ENCODE results near the gene C14orf132. TPM values are rescaled to one million over a fixed set of nuclear protein-coding genes. Genes with fewer than 3 reads are reported as not detected.

The C14orf132 gene
- total RNA-seq, 1 donor from 2014 or later, result 12.0 TPM

DNA sequence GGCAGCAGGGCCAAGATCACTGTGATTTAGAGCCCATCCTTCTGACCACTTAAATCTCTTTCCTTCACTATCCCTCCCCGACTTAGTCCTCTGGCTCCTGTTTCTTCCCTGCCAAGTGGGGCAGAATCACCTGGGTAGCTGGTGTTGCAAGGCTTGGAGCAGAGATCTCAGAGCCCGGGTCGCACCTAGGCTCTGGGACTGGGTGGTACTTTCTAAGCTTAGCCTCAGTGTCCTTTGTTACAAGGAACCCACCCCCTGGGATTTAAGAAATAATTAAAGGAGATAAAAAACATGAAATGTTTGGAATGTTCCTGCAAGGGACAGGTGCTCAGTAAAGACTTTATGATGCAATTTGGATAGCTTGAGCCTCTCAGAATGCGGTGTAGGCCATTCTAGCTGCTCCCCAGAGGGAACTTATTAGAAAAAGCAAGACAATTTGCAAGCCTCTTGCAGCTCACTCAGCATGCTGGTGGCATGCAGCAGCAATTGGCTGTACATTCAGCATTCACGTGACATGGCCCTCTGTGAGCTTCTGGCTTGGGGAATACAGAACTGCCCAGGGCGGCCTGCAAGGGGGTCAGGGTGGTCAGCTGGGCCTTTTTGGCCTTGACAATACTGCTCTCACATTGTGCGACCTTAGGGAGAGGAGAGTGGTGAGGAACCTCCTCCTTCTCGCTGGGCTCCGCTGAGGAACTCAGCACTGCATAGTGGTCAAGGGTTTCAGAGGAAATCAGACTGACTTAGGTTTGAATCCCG is 16.8 kb downstream of the C14orf132 start:
- intact Hi-C loops (cut with DNase I), result no loop called here

DNA sequence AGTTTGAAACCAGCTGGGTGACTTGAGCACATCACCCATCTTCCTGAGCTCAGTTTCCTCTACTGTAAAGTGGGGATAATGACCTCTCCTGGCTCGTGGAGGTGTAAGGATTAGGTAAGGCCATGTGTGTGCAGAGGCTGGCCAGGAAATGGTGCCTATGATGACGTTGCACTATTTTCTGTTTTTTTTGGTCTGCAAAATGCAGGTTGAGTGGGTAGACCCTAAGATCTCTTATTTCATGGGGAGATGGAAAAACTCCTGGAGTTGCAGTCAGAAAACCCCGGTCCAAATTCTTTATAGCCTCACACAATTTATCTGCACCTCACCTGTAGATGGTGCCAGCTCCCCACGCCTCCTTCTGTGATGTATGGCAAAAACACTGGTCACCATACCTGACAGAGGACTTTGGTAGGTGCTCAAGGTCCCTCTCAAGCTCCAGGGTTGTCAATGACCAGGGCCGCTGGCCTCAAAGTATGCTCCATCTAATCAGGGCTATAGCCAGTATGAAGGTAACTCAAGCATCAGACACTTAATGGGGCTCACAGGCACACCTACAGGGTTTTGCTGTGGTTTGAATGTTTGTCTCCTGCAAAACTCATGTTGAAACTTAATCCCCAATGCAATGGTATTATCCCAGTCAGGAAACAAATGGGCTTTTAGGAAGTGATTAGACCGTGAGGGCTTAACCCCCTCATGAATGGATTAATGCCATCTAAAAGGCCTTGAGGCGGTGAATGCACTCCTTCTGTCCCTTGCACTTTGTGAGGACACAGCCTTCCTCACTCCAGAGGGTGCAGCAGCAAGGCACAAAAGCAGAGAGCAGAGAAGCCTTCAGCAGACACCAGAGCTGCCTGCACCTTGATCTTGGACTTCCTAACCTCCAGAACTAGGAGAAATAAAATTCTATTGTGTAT is 17.6 kb downstream of the C14orf132 start:
- TF ChIP-seq POLR2AphosphoS5 (IDR thresholded peaks at IDR 0.05; ENCODE audit: insufficient read depth in 1 of 2, low read depth in 1 of 2), result no peak
- TF ChIP-seq, protein P1, sequence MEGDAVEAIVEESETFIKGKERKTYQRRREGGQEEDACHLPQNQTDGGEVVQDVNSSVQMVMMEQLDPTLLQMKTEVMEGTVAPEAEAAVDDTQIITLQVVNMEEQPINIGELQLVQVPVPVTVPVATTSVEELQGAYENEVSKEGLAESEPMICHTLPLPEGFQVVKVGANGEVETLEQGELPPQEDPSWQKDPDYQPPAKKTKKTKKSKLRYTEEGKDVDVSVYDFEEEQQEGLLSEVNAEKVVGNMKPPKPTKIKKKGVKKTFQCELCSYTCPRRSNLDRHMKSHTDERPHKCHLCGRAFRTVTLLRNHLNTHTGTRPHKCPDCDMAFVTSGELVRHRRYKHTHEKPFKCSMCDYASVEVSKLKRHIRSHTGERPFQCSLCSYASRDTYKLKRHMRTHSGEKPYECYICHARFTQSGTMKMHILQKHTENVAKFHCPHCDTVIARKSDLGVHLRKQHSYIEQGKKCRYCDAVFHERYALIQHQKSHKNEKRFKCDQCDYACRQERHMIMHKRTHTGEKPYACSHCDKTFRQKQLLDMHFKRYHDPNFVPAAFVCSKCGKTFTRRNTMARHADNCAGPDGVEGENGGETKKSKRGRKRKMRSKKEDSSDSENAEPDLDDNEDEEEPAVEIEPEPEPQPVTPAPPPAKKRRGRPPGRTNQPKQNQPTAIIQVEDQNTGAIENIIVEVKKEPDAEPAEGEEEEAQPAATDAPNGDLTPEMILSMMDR (IDR thresholded peaks at IDR 0.05), result no peak
- no peak for TF ChIP-seq POLR2A (IDR thresholded peaks at IDR 0.05)
- no peaks in the 10 kb centered on the region for H3K36me3 ChIP-seq
- H3K27me3 ChIP-seq, result no peaks in the 10 kb centered on the region
- H3K27ac ChIP-seq, result no peak overlapping the region
- H3K4me1 ChIP-seq, result peaks cover 38% of the 10 kb centered on the region
- peak; percentile 64 to 67 for DNase-seq (ENCODE audit: extremely low spot score in 2 of 2)
- no peak overlapping the region for H3K4me3 ChIP-seq
- intact Hi-C loops (cut with DNase I), result no loop called here
- H3K9me3 ChIP-seq, result no peaks in the 10 kb centered on the region

More for the DNA sequence above, 16.8 kb downstream of the C14orf132 start:
- Histone ChIP-seq H3K4me1 (peaks cover 44% of the 10 kb centered on the region), H3K36me3 (no peaks in the 10 kb centered on the region), H3K9me3 (no peaks in the 10 kb centered on the region), H3K27ac (peak overlapping the region; percentile 32), H3K27me3 (no peaks in the 10 kb centered on the region), H3K4me3 (no peak overlapping the region)
- TF ChIP-seq POLR2A (IDR thresholded peaks at IDR 0.05), result no peak
- TF ChIP-seq, protein P1 (IDR thresholded peaks at IDR 0.05), result no peak
- no peak for TF ChIP-seq POLR2AphosphoS5 (IDR thresholded peaks at IDR 0.05; ENCODE audit: insufficient read depth in 1 of 2, low read depth in 1 of 2)
- peak; percentile 54 to 64 for DNase-seq (ENCODE audit: extremely low spot score in 2 of 2)

DNA sequence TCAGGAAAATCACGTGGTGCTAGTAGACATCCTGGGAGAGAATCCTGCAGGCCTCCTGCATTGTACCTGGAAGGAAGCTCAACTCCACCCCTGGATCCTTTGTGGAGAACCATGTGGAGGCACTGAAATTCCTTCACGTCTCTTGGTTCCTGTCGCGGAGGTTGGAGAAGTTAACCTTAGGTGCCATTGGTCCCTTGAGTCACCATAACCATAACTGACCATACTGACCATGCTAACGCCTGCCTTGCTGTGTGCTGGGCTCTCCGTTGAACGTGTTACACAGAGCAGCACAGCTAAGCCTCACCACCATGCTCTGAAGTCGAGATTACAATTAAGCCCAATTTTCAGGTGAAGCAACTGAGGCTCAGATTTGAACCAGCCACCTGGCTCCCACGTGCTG is 18.6 kb downstream of the C14orf132 start:
- H3K36me3 ChIP-seq, result no peaks in the 10 kb centered on the region
- peaks cover 30% of the 10 kb centered on the region for H3K4me1 ChIP-seq
- intact Hi-C loops (cut with DNase I), result no loop called here
- TF ChIP-seq, protein P1 (IDR thresholded peaks at IDR 0.05), result no peak
- TF ChIP-seq POLR2AphosphoS5 (IDR thresholded peaks at IDR 0.05; ENCODE audit: insufficient read depth in 1 of 2, low read depth in 1 of 2) (no peak), POLR2A (IDR thresholded peaks at IDR 0.05) (no peak)
- DNase-seq (ENCODE audit: extremely low spot score in 2 of 2), result peak in 1 of 2 donors; percentile 87
- H3K27me3 ChIP-seq, result no peaks in the 10 kb centered on the region
- no peaks in the 10 kb centered on the region for H3K9me3 ChIP-seq
- no peak overlapping the region for H3K4me3 ChIP-seq
- H3K27ac ChIP-seq, result no peak overlapping the region

DNA sequence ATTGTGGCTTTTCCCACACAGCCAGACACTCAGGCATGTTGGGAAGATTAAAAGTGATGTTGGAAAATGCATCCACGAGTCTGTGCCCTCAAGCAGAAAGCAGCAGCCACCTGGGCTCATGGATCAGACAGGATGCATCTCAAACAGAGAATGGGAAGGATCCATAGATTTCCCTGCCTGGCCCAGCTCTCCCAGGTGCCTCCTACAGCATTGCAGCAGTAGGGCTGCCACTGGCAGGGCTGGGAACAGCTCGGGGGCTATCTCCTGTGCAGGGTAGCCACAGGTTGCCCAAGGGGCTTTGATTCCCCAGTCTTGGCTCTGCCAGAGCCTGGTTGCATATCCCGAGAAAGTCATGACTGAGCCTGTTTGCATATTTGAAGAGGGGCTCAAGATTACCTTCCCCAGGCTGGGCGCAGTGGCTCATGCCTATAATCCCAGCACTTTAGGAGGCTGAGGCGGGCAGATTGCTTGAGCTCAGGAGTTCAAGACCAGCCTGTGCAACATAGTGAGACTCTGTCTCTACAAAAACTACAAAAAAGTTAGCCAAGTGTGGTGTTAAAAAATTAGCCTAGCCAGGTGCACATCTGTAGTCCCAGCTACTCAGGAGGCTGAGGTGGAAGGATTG is 19.5 kb downstream of the C14orf132 start:
- Histone ChIP-seq H3K9me3 (no peaks in the 10 kb centered on the region), H3K4me1 (peaks cover 21% of the 10 kb centered on the region), H3K27ac (no peak overlapping the region), H3K27me3 (no peaks in the 10 kb centered on the region), H3K36me3 (no peaks in the 10 kb centered on the region), H3K4me3 (no peak overlapping the region)
- peak; percentile 47 to 55 for DNase-seq (ENCODE audit: extremely low spot score in 2 of 2)
- intact Hi-C loops (cut with DNase I), result no loop called here
- TF ChIP-seq POLR2AphosphoS5 (IDR thresholded peaks at IDR 0.05; ENCODE audit: insufficient read depth in 1 of 2, low read depth in 1 of 2) (no peak), POLR2A (IDR thresholded peaks at IDR 0.05) (no peak)
- TF ChIP-seq, protein P1 (IDR thresholded peaks at IDR 0.05), result no peak
